Cerebellar cortex (tissue), 1 donor: ENCODE results near the gene TEX261.

Experiments used
- DNase-seq: peaks from one replicate; pipeline ENCODE4 v3.0.0-alpha.2; 2015; ENCODE audit warnings: low spot score

Gene TEX261

DNA sequence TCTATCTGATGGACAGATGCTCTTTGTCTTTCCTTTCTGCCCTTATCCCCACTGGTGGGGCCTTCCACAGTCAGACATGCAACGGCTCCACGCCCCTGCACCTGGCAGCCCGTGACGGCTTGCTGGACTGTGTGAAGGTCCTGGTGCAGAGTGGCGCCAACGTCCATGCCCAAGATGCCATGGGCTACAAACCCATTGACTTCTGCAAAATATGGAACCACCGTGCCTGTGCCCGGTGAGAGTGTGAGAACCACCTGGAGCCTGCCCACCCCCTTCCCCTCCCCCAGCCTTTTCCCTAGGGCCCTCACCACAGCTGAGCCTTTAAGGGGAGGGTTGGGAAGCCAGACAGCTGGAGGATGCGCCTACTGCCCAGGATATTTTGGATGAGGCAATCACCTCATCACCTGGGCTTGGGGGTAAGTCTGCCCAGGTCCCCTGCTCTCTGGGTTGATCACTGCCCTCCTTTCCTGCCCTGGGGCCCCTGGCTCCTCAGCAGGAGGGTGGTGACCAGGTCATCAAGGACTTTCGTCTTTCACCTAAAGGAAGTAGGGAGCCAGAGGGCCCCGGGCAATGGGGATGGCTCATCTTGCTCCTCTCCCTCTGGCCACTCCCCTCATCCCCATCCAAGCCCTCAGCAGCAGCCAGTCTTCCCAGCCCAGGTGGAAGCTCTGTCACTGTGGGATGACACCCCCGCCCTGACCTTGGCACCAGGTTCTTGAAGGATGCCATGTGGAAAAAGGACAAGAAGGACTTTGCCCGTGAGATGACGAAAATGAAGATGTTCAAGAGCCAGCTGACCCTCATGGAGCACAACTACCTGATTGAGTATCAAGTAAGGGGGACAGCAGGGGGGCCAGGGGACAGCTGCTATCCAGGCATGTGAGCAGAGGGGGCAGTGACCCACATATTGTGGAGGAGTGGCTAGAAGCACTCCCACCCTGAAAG, 12.5 kb downstream of the TEX261 start:
- DNase-seq = no peak

DNA sequence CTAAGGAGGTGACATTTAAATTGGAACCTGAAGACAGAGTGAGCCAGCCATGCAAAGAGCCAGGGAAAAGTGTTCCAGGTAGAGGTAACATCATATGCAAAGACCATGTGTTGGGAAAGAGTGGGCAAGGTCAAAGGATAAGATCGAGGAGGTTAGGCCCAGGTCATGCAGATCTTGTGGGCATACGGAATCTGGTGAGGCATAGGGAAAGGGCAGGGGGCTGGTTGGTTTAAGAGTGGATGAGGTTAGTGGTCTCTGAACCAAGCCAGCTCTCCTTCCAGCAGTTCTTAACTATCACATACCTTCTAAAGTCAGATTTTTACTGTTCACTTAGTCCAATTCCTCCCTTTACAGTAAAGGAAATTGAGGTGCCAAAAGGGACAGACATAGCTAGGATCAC, 13.3 kb downstream of the TEX261 start:
- DNase-seq = no peak

DNA sequence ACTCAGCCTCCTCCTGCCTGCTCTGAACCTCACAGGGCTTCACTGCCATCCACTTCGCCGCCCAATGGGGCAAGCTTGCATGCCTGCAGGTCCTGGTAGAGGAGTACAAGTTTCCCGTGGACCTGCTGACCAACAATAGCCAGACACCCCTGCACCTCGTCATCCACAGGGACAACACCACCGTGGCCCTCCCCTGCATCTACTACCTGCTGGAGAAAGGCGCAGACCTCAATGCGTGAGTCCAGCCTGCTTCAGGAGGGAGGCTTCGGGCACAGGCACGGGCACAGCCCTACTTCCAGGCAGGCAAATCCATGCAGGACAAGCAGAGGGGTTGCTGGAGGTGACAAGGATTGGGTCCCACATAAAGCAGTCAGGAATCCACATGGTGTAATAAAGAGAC, 15.0 kb downstream of the TEX261 start:
- DNase-seq = no peak

DNA sequence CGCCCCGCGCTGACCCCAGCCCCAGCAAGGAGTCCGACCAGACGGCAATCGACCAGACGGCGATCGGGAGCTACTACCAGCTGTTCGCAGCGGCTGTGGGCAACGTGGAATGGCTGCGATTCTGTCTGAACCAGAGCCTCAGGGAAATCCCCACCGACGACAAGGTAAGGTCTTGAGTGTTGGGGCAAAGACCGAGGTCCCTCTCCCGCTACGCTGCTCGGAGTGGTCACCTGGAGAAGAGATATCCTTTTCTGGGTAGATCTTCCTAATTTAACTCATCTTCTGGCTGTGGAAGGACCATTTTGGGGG, 15.5 kb downstream of the TEX261 start:
- DNase-seq = no peak

DNA sequence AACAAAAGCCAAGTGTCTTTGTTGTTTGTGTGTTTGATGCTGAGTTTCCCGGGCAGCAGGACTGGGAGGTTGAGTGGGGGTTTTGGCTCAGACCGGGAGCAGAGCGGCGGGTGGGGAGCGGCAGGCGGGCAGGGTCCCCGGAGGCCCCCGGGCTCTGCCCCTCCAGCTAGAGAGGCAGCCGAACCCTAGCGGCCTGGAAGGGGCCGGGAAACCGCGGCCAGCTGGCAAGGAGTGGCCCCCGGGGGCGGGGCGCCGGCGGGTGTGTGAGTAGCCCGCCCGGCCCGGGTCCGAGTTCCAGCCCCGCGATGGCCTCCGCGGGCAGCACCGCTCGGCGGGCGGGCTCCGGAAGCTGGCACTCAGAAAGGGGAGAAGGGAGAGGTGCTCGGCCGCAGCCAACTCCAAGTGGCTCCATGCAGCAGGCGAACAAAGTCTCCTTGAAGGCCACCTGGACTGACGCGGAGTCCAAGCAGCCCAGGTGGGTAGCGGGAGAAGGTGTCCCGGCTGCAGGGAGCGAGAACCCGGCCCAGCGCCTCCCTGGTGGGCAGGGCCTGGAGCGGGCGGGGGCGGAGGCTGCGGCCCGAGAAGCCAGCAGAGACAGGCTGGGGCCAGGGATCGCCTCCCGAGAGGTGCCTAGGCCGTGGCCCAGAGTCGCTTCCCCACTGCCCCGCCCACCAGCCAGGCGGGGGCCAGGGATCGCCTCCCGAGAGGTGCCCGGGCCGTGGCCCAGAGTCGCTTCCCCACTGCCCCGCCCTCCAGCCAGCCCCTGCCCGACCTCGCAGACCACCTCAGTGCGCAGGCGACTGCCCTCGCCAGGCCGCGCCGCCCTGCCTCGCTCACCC, 16.1 kb downstream of the TEX261 start, which contains the start of gene ANKRD53:
ANKRD53 (plus strand) TSS at position 290 of the 839 bp plus-strand sequence; CDS start at position 306, 16 bp downstream.
- peak; percentile 13 for DNase-seq

DNA sequence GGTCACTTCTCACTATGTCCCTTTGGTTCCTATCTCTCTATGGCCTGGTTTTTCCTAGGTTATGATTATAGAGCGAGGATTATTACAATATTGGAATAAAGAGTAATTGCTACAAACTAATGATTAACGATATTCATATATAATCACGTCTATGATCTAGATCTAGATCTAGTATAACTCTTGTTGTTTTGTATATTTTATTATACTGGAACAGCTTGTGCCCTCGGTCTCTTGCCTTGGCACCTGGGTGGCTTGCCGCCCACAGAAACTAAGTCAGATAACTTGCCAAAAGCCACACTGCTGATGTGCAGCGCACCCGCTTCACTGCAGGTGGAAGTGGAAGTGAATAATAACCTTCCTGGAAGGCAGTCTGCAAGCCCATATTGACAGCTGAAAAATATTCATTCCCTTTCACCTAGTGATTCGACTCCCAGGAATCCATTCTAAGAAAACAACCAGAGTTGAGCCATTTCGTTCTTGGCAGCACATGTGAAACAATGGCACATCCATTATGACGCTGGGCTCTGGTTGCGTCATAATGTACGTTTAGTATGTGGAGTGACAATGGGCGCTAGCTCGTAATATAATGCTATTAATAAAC, 17.0 kb downstream of the TEX261 start:
- peak; percentile 20 for DNase-seq

DNA sequence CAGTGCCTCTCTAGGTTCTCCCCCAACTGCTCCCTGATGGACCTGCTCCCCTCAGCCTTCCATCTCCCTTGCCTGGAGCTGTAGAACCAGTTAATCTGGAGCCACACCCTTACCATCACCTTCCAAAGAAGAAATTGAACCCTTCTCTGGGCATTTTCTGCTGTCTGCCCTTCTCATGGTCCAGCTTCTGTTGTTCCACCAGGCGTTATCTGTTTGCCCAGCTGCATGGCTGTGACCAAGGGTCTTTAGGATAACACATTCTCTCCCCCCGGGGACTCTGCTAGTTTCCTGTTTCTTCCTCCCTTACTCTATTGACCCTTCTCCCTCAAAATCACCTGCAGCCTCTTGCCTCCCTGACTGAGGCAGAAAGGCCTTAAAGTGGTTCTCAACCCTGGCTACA, 19.4 kb downstream of the TEX261 start:
- DNase-seq = no peak

DNA sequence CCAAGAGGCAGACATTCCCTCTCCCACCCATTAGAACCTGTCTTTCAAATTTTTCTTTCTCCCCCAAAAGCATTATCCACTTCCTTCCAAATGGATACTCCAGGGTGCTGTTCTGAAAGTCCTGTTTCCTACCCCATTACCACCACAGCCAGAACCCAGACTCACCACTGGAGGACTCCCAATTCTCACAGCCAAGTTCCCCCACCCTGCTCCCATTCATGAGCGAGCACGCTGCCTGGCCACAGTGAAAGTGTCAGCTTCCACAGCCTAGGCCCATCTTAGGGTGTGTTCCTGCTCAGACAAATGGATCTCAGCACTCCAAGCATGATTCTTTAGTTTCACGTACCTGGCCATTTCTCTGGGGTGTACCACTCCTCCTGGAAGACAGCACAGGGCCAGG, 20.1 kb downstream of the TEX261 start:
- DNase-seq = no peak

DNA sequence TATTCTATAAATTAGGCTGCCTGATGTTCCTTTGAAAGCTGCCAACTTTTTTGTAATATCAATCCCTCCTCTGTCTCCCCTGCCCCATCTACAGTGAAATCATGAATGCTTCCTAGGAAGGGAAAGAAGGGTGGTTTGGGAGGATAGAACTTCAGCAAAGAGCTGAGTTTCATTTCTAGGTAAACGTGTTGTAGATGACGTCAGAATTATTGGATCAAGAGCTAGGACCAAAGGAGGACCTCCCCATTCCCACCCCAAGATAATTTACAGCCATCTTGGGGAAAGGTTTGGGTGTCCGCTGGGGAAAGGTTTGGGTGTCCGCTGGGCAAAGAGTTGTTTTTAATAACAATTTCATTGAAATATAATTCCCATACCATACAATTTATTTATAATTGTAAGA, 27.5 kb downstream of the TEX261 start:
- DNase-seq = no peak

DNA sequence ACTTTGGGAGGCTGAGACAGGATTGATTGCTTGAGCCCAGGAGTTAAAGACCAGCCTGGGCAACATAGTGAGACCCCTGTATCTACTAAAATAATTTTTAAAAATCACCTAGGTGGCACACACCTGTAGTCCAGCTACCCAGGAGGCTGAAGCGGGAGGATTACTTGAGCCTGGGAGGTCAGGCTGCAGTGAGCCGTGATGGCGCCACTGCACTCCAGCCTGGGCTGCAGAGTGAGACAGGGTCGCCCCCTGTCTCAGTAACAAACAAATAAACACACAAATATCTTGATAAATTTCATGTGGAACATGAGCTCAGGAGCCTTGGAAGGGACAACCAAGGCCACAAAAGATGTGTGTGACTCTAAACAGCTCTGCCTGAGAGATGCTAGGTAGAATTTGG, 28.0 kb downstream of the TEX261 start:
- no peak for DNase-seq

DNA sequence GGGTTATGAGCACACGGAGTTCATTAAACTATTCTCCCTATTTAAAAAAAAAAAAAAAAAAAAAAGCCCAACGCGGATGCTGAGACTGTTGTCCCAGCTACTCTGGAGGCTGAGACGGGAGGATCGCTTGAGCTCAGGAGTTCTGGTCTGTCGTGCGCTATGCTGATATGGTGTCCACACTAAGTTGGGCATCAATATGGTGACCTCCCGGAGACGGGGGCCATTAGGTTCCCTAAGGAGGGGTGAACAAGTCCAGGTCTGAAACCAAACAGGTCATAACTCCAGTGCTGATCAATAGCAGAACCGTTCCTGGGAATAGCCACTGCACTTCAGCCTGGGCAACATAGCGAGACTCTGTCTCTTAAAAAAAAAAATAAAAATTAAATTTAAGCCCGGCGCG, 29.2 kb downstream of the TEX261 start:
- no peak for DNase-seq

DNA sequence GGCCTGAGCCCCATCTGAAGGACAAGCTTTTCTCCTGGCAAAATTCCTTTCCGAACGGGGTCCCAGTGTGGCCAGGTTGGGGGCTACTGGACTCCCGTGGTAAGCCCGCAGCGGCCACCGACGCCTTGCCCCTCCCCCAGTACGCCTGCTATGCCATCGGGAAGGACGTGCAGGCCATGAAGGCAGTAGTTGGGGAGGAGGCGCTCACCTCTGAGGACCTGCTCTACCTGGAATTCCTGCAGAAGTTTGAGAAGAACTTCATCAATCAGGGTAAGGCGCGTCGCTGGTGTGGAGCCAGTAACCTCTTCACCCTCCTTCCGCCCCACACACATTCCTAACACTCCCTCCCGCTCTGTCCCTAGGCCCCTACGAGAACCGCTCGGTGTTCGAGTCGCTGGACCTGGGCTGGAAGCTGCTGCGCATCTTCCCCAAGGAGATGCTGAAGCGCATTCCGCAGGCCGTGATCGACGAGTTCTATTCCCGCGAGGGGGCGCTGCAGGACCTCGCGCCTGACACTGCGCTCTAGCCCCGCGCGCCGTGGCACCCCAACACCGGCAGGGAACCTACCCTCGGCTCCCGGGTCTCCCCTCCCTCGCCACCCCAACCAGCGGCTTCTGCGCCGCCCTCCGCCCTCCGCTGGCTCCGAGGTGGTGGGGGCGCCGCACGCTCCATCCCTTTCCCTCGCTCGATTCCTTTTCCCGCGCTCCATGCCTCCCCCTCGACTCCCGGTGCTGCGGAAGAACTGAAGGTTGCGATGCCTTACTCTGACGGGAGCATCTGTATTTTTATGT, 29.9 kb downstream of the TEX261 start:
- peak; percentile 67 for DNase-seq

DNA sequence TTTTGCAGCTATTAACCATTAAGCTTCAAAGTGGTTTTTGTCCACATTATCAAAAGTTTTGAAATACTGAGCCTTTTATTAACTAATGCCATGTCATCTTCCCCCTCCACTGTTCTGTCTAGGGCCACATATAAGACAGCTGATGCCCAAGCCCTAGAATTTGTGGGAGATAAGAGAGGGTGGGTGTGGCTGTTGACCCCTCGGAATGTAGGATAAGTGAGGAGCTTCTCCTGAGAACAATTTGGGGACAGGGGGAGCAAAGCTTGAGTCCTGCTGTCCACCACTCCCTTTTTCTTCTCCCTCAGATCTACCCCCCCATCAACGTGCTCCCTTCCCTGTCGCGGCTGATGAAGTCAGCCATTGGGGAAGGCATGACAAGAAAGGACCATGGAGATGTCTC, 30.5 kb downstream of the TEX261 start:
- DNase-seq = no peak

DNA sequence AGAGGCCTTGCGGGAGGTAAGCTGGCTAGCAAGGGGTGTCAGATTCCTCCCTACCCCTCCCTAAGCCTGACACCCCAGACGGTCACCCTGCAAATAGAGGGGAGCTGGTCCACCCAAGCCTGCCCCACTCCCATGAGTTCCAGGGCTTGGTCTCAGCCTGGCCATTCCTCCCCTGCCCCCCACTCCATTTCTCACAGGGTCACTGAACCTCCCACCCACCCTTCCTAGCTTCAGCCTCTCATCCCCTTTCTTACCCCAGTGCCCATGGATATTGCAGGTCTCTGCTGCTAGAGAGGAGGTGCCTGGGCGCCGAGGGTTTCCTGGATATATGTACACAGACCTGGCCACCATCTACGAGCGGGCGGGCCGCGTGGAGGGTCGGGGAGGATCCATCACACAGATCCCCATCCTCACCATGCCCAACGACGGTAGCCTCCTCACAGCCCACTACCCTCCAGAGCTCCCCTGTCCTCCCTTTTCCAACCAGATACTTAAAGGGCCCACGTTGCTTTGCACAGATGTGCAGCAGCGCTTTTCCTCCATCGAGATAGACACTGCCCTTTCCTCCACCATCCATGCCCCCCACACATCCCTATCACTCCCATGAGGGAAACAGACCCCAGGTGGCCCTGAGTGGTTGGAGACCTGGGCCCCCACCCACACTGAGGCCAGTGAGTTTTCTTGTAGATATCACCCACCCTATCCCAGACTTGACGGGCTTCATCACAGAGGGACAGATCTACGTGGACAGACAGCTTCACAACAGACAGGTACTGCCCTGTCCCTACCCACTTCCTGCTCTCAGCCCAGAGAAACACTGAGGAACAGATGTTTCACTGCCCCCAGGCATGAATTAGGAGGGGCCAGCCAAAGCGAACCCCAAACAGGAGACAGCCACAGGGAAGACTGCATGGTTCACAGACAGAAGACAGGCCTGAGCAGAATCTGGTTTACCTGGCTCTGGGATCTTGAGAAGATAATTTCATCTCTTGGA, 31.5 kb downstream of the TEX261 start:
- DNase-seq = no peak

DNA sequence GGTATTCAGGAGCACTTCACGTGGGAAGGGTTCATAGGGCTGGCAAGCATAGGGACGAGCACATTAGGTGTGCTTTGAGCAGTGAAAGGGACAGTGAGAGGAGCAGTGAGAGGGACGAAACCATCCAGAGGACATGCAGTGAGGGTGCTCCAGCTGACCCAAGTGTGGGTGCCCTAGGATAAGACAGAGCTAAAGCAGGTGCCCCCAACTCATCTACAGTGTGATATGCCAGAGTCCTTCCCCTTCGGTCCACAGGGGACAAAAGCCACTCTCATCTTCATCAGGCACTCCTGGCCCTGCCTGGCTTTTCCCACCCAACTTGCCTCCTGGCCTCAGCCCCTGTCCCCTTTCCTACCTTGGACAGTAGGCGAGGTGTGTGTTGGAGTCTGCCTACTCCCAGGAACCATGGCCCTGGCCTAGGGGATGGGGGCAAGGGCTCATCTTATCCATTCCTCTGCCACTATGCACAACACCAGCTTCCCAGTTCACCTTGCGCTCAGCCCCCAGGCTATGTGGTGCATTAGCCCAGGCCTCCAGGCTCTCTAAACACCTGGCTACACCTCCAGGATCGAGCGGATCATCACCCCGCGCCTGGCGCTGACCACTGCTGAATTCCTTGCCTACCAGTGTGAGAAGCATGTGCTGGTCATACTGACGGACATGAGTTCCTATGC, 32.3 kb downstream of the TEX261 start:
- no peak for DNase-seq

DNA sequence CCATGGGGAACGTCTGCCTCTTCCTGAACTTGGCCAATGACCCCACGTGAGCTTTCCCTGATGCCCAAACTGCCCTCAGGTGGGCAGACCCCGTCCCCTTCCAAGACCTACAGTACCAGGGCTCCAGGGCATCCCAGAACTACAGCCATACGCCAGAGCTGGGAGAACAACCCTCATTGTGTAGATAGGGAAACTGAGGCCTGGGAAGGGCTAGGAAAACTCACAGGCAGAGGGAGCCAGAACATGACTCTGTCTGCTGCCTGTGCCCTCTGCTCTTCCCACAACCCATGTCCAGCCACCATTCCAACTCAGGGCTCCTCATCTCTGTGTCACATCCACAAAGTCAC, 33.1 kb downstream of the TEX261 start:
- DNase-seq = no peak

DNA sequence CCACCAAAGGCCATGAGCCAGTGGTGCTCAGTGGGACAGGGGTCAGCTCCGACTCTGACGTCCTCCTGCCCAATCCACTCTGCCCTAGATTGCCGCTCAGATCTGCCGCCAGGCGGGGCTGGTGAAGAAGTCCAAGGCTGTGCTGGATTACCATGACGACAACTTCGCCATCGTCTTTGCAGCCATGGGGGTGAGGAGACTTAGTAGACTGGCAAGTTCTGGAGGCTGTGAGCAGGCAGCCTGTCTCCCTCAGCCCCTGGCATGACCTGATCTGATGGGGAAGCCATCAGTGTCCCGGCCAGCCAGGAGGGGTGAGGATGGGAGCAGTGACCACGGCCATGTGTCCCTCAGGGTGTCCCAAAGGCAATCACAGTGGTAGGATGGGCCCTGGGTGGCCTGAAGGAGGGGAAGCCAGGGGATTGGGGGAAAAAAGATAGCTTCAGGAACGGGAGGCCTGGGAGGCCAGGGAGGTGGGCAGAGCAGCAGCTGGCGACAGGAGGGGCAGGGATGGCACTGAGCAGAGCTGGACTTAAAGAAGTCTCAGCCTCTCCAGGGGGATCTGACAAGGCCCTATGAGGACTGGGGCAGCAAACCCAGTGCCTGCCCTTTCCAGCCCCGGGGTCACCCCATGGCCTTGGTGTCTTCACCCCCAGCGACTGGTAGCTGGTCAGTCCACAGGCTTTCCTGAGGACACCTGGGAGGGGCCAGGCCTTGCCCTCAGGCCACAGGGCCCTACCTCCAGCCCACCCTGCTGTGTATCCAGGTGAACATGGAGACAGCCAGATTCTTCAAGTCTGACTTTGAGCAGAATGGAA, 33.6 kb downstream of the TEX261 start:
- DNase-seq = no peak

DNA sequence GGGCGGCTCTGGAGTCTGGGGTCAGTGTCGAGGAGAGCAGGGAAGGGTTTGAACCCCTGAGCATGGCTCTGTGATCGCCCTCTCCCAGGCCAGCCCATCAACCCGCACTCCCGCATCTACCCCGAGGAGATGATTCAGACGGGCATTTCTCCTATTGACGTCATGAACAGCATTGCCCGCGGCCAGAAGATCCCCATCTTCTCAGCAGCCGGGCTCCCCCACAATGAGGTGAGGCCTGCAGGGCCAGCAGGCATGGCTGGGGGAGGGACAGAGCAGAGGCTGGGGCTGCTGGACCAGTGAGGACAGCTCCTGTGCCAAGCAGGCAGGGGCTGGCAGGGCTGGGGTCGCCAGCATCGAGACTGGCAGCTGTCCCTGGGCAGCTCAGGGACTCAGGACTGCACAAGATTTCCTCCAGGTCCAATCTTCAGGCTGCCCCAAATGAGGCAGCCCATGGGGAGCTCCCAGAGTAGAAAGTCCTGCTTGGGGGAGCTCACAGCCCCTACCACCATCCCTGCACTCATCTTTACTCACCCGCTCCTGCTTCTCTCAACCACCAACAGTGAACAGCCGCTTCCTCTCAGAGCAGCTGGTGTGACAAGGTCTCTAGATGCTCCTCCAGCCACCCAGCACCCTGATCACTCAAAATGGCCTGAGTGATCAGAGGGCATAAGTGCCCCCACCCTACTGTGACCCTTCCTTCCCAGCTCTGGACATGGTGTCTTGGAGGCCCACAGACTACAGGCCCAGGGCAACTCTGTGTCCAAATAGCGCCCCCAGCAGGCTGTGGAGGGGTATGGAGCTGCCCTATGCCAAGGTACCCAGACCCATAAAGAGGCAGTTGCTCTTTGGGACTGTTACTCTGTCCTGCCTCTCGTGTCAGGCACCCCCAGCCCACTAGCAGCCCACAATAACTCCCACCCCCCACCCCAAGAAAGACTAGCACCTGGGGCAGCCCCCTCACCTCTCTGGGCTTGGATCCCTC, 34.5 kb downstream of the TEX261 start:
- DNase-seq = no peak
